Small intestine (tissue), 7 donors: ENCODE results near the gene NT5C2. TPM values are rescaled to one million over a fixed set of nuclear protein-coding genes. Genes with fewer than 3 reads are reported as not detected.

ENCODE experiments used
- DNase-seq, 2 donors: peaks; one replicate each; pipeline versions ENCODE4 v3.0.0 to v3.0.0-alpha.2; 2013
- FAIRE-seq: peaks from 2 replicates; lab custom pipeline; 2012; peaks lifted over from hg19 to GRCh38; lab: Jason Lieb, UNC
- H3K27ac ChIP-seq, 3 donors: one replicate each; pipeline ENCODE4 v1.5.1; 2013; ENCODE audit warnings: low read length in 2 of 3, mild to moderate bottlenecking in 2 of 3, control low read depth in 1 of 3, inconsistent platforms in 1 of 3, low read depth in 1 of 3, moderate library complexity in 1 of 3
- H3K27me3 ChIP-seq, 3 donors: one replicate each; pipeline ENCODE4 v1.6.1; 2013; ENCODE audit warnings: low read length in 3 of 3, inconsistent platforms in 1 of 3; ENCODE audit not compliant: control insufficient read depth in 3 of 3, insufficient read depth in 3 of 3
- H3K36me3 ChIP-seq, 3 donors: one replicate each; pipeline ENCODE4 v1.6.1; 2013; ENCODE audit warnings: low read length in 3 of 3, inconsistent platforms in 1 of 3, low read depth in 1 of 3, mild to moderate bottlenecking in 1 of 3, moderate library complexity in 1 of 3; ENCODE audit not compliant: control insufficient read depth in 3 of 3, insufficient read depth in 2 of 3
- H3K4me1 ChIP-seq, 3 donors: one replicate each; pipeline ENCODE4 v1.6.1; 2013; ENCODE audit warnings: low read length in 2 of 3, inconsistent platforms in 1 of 3, low read depth in 1 of 3, mild to moderate bottlenecking in 1 of 3, moderate library complexity in 1 of 3; ENCODE audit not compliant: control insufficient read depth in 3 of 3, insufficient read depth in 2 of 3
- H3K4me3 ChIP-seq, 3 donors: one replicate each; pipeline ENCODE4 v1.5.1; 2013; ENCODE audit warnings: low read length in 3 of 3, control low read depth in 1 of 3, inconsistent platforms in 1 of 3, low read depth in 1 of 3, mild to moderate bottlenecking in 1 of 3, moderate library complexity in 1 of 3
- H3K9me3 ChIP-seq, 2 donors: one replicate each; pipeline ENCODE4 v1.6.1; 2013; ENCODE audit warnings: low read depth in 1 of 2, low read length in 1 of 2; ENCODE audit not compliant: control insufficient read depth in 2 of 2, insufficient read depth in 1 of 2
- WGBS, 3 donors: extraction: QIAGEN DNeasy Blood & Tissue Kit; methylation state at CpG; one replicate each; pipeline ENCODE4 v1.1.7; 2013; 5-methylcytosine and 5-hydroxymethylcytosine counted together
- polyA plus RNA-seq, 4 donors: library from polyadenylated mRNA; stranded (reverse) in 3 of 4; unstranded in 1 of 4; fragments of 200-250 nt in 3 of 4; fragments of 120-200 nt in 1 of 4; gene quantifications; one replicate each; pipeline versions ENCODE4 v1.2.1 to v1.2.3, GENCODE V29; 2013
- donor health status: healthy with polysubstance abuse.
- donor health status: control.
- donor health status: control.
- donor health status: Bipolar disorder and iron deficiency.
- donor health status: healthy.

NT5C2 gene
- polyA plus RNA-seq, 4 donors = 15.7 to 61.3 (median 20.4) TPM

DNA sequence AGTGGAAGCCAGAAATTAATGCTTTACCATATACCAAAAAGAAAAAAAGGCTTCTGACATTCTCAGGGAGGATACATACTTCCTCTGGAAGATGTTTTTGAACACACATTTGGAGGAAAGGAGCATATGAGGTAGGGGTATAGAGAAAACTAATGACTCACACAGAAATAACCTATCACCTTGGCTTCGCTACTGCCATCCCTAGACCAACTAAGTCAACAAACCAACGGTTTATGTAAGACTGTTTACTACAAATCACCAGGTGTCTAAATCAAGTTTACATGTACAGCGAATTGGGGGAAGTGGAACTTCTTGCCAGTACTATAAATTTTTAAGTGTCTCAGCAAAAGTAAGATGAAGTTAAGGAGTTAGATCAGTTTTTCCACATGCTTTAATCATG lies 96.9 kb downstream of the NT5C2 start:
- 77 to 84% (median 82%) methylated on average over 3 of the region's 3 CpGs for WGBS, 3 donors
- H3K27me3 ChIP-seq = no peaks in the 10 kb centered on the region
- no peak for DNase-seq
- H3K27ac ChIP-seq = no peak overlapping the region
- H3K4me3 ChIP-seq = no peak overlapping the region
- peaks cover 11 to 27% (median 27%) of the 10 kb centered on the region in 3 donors for H3K36me3 ChIP-seq
- no peaks in the 10 kb centered on the region for H3K4me1 ChIP-seq
- no peak for FAIRE-seq
- no peaks in the 10 kb centered on the region for H3K9me3 ChIP-seq

- Histone ChIP-seq H3K4me3 (no peak overlapping the region), H3K4me1 (no peaks in the 10 kb centered on the region), H3K27me3 (no peaks in the 10 kb centered on the region), H3K27ac (no peak overlapping the region), H3K36me3 (peaks cover 7 to 34% (median 29%) of the 10 kb centered on the region in 3 donors), H3K9me3 (no peaks in the 10 kb centered on the region)
- no peak for DNase-seq
- no peak for FAIRE-seq
Measured at GRCh38 chr10:103095005-103095404, 98.1 kb downstream of the NT5C2 start.

GRCh38 chr10:103090911-103091310 lies 102.2 kb downstream of the NT5C2 start:
- Histone ChIP-seq H3K27me3 (no peaks in the 10 kb centered on the region), H3K27ac (no peak overlapping the region), H3K36me3 (peaks cover 15 to 34% (median 25%) of the 10 kb centered on the region in 3 donors), H3K9me3 (no peaks in the 10 kb centered on the region), H3K4me3 (no peak overlapping the region), H3K4me1 (no peaks in the 10 kb centered on the region)
- WGBS, 3 donors = 97 to 99% (median 97%) methylated on average over 7 of the region's 7 CpGs
- DNase-seq (no peak), FAIRE-seq (no peak)

- Histone ChIP-seq H3K4me3 (no peak overlapping the region), H3K9me3 (no peaks in the 10 kb centered on the region), H3K36me3 (peaks cover 19 to 37% (median 29%) of the 10 kb centered on the region in 3 donors), H3K27me3 (no peaks in the 10 kb centered on the region), H3K4me1 (no peaks in the 10 kb centered on the region), H3K27ac (no peak overlapping the region)
- FAIRE-seq = no peak
- 87 to 91% (median 88%) methylated on average over 10 of the region's 10 CpGs for WGBS, 3 donors
- DNase-seq = no peak
Measured at GRCh38 chr10:103089493-103089892, 103.6 kb downstream of the NT5C2 start.

DNA sequence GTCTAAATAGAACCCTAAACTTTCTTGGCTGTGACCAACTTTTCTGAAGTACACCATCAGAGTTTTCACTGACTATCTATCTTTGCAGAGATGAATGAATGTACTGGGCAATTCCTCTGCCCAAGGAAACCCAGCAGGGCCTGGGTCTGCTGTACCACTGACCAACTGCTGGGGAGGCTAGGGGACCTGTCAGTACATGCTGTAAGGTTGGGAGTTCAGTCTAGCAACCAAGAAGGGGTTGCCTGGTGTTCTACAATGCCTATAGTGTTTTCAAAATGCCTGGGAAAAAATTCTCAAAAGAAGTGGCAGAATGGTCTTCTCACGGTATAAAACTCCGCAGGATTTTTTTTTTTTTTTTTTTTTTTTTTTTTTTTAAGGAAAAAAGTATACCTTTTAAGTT lies 106.3 kb downstream of the NT5C2 start:
- WGBS, 3 donors = 87 to 97% (median 90%) methylated on average over 2 of the region's 2 CpGs
- Histone ChIP-seq H3K9me3 (no peaks in the 10 kb centered on the region), H3K36me3 (peaks cover 13 to 39% (median 16%) of the 10 kb centered on the region in 3 donors), H3K27ac (peak overlapping the region in 1 of 3 donors; percentile 17), H3K4me3 (no peak overlapping the region), H3K27me3 (no peaks in the 10 kb centered on the region), H3K4me1 (no peaks in the 10 kb centered on the region)
- FAIRE-seq (no peak), DNase-seq (no peak)

- H3K9me3 ChIP-seq = no peaks in the 10 kb centered on the region
- H3K4me1 ChIP-seq = no peaks in the 10 kb centered on the region
- no peak overlapping the region for H3K27ac ChIP-seq
- WGBS, 3 donors = 74 to 97% (median 91%) methylated on average over 2 of the region's 2 CpGs
- DNase-seq = no peak
- no peak overlapping the region for H3K4me3 ChIP-seq
- peaks cover 13 to 38% (median 13%) of the 10 kb centered on the region in 3 donors for H3K36me3 ChIP-seq
- FAIRE-seq = no peak
- no peaks in the 10 kb centered on the region for H3K27me3 ChIP-seq
Measured at GRCh38 chr10:103086261-103086660, 106.8 kb downstream of the NT5C2 start.

DNA sequence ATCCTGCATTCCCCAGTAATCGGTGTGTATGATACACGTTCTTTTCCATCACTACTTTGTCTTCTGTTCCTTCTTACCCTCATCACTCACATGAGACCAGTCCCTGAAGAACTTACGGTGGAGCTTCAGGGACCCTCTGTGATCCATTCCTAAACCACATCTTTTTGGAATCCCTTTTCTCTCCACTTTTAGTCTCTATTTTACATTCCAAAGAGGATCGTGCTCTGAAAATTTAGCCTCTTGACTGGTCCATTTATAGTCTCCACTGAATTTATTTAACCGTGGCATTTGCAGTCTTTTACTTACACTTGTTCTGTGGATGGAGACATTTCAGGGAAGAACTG lies 109.1 kb downstream of the NT5C2 start:
- FAIRE-seq (no peak), DNase-seq (no peak)

GRCh38 chr10:103083266-103083976 lies 109.7 kb downstream of the NT5C2 start:
- H3K27me3 ChIP-seq = no peaks in the 10 kb centered on the region
- no peak for FAIRE-seq
- no peaks in the 10 kb centered on the region for H3K9me3 ChIP-seq
- WGBS, 3 donors = 21 to 76% (median 52%) methylated on average over 7 of the region's 7 CpGs
- DNase-seq = peak; percentile 15 to 37
- no peaks in the 10 kb centered on the region for H3K4me1 ChIP-seq
- no peak overlapping the region for H3K27ac ChIP-seq
- no peak overlapping the region for H3K4me3 ChIP-seq
- H3K36me3 ChIP-seq = peaks cover 6 to 39% (median 8%) of the 10 kb centered on the region in 3 donors

More for the DNA sequence above, 109.1 kb downstream of the NT5C2 start:
- 77 to 87% (median 86%) methylated on average over 5 of the region's 5 CpGs for WGBS, 3 donors
- Histone ChIP-seq H3K27me3 (no peaks in the 10 kb centered on the region), H3K27ac (no peak overlapping the region), H3K9me3 (no peaks in the 10 kb centered on the region), H3K36me3 (peaks cover 6 to 35% (median 7%) of the 10 kb centered on the region in 3 donors), H3K4me1 (no peaks in the 10 kb centered on the region), H3K4me3 (no peak overlapping the region)

DNA sequence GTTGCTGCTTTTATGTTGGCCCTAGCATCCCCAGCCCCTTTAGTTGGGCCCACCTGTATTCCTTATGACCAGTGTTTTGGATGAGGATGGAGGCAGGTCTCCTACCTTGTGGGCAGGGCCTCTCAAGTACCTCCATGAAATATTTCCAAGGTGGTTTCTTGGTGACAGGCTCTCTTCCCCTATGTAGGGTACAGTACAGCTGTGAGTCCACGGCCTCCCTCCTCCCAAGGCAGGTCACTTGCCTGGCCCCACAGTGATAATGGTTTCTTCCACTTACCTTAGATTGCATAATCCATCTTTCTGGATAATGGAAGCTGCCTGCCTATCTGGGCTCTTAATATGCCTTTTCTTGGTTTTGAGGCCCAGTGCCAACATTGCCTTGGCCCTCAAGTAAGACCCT lies 110.4 kb downstream of the NT5C2 start:
- Histone ChIP-seq H3K27me3 (no peaks in the 10 kb centered on the region), H3K4me3 (no peak overlapping the region), H3K9me3 (no peaks in the 10 kb centered on the region), H3K36me3 (peaks cover 6 to 46% (median 8%) of the 10 kb centered on the region in 3 donors), H3K27ac (no peak overlapping the region), H3K4me1 (no peaks in the 10 kb centered on the region)
- no peak for DNase-seq
- WGBS, 3 donors = 93 to 100% (median 93%) methylated on average over 1 of the region's 1 CpG
- no peak for FAIRE-seq
